Peyer's patch (tissue), 4 donors: ENCODE measurements around the gene CMTR1. TPM values are rescaled to one million over a fixed set of nuclear protein-coding genes. Genes with fewer than 3 reads are reported as not detected.
"Not testable (repeated sequence)": the region's sequence is repeated elsewhere in the genome, so short reads cannot be mapped to it uniquely, and the experiment has no call there.

Experiments
- DNase-seq, 3 donors: peaks; one replicate each; pipeline ENCODE4 v3.0.0-alpha.2; 2017 to 2019
- H3K27ac ChIP-seq, 4 donors: fragments of 200-600 bp; sonication (generic); one replicate each; pipeline ENCODE4 v1.5.1; 2016 to 2019
- H3K27me3 ChIP-seq, 2 donors: fragments of 200-600 bp; sonication (generic); one replicate each; pipeline ENCODE4 v1.5.1; 2019
- H3K36me3 ChIP-seq, 3 donors: fragments of 200-600 bp; sonication (generic); one replicate each; pipeline ENCODE4 v1.5.1; 2016 to 2019
- H3K4me1 ChIP-seq, 4 donors: fragments of 200-600 bp; sonication (generic); one replicate each; pipeline ENCODE4 v1.5.1; 2016 to 2019
- H3K4me3 ChIP-seq, 4 donors: fragments of 200-600 bp; sonication (generic); 1 replicate in 3 of 4; 2 replicates in 1 of 4; pipeline ENCODE4 v1.5.1; 2016 to 2019; ENCODE audit warnings: mild to moderate bottlenecking in 1 of 4
- H3K9me3 ChIP-seq, 4 donors: fragments of 200-600 bp; sonication (generic); one replicate each; pipeline ENCODE4 v1.5.1; 2016 to 2019; ENCODE audit warnings: mild to moderate bottlenecking in 1 of 4
- CTCF ChIP-seq, 6 experiments: fragments of 450-650 bp in 4 of 6; fragments of 200-600 bp in 2 of 6; sonication (generic) in 1 of 6; IDR thresholded peaks; one replicate each; pipeline ENCODE4 v1.5.1; 2017 to 2019; ENCODE audit warnings: antibody characterized with exemption in 6 of 6, mild to moderate bottlenecking in 3 of 6, moderate library complexity in 1 of 6
- POLR2A ChIP-seq, 2 donors: fragments of 450-650 bp; IDR thresholded peaks; one replicate each; pipeline ENCODE4 v1.5.1; 2017; ENCODE audit warnings: antibody characterized with exemption in 2 of 2, mild to moderate bottlenecking in 2 of 2, moderate library complexity in 2 of 2
- total RNA-seq, 4 donors: library from RNA; depleted of rRNA; stranded (reverse); fragments of >200 nt; gene quantifications; one replicate each; pipeline ENCODE4 v1.1.0, GENCODE V29; 2016

The CMTR1 gene
- total RNA-seq, 4 donors from 2014 or later = 19.3 to 135 (median 41.7) TPM

- Histone ChIP-seq H3K4me3 (peak within 1 kb of the TSS; percentile 67 to 70 (median 68)), H3K9me3 (no peaks in the 10 kb centered on the region), H3K27ac (peak within 1 kb of the TSS in 3 of 4 donors; percentile 20 to 75 (median 51)), H3K4me1 (peaks cover 0 to 6% (median 5%) of the 10 kb centered on the region in 4 donors), H3K36me3 (no peaks in the 10 kb centered on the region), H3K27me3 (no peaks in the 10 kb centered on the region)
- peak; percentile 91 to 97 (median 97) for DNase-seq
- peak in 1 of 2 donors; percentile 18 for TF ChIP-seq POLR2A (IDR thresholded peaks at IDR 0.05)
- TF ChIP-seq CTCF (IDR thresholded peaks at IDR 0.05) = no peak
Observed at GRCh38 chr6:37499433-37500293, 66.6 kb downstream of the CMTR1 start, which contains the start of gene CCDC167. Gene CCDC167, minus strand, starts transcription at chr6:37499893. Its CDS starts 30 bp downstream, at chr6:37499863.

GRCh38 chr6:37500294-37500608 is 67.2 kb downstream of the CMTR1 start:
- no peaks in the 10 kb centered on the region for H3K36me3 ChIP-seq
- H3K9me3 ChIP-seq = no peaks in the 10 kb centered on the region
- no peaks in the 10 kb centered on the region for H3K27me3 ChIP-seq
- peaks cover 0 to 6% (median 5%) of the 10 kb centered on the region in 4 donors for H3K4me1 ChIP-seq
- H3K27ac ChIP-seq = peak overlapping the region in 1 of 4 donors; percentile 75
- H3K4me3 ChIP-seq = peak overlapping the region in 2 of 4 donors; percentile 67 to 70
- TF ChIP-seq POLR2A (IDR thresholded peaks at IDR 0.05) (no peak), CTCF (IDR thresholded peaks at IDR 0.05) (no peak)
- no peak for DNase-seq

- H3K4me1 ChIP-seq, H3K27me3 ChIP-seq, DNase-seq, H3K4me3 ChIP-seq, H3K36me3 ChIP-seq, H3K9me3 ChIP-seq, H3K27ac ChIP-seq: not testable (repeated sequence)
Observed at GRCh38 chr6:37500904-37501303, 67.9 kb downstream of the CMTR1 start.

- Histone ChIP-seq H3K36me3 (no peaks in the 10 kb centered on the region), H3K27me3 (no peaks in the 10 kb centered on the region), H3K4me1 (peaks cover 0 to 6% (median 5%) of the 10 kb centered on the region in 4 donors), H3K27ac (peak overlapping the region; percentile 43 to 70 (median 68)), H3K4me3 (no peak overlapping the region), H3K9me3 (no peaks in the 10 kb centered on the region)
- DNase-seq = peak in 1 of 3 donors; percentile 40
- TF ChIP-seq POLR2A (IDR thresholded peaks at IDR 0.05) (no peak), CTCF (IDR thresholded peaks at IDR 0.05) (no peak)
Observed at GRCh38 chr6:37501632-37502491, 68.8 kb downstream of the CMTR1 start.

- peak overlapping the region; percentile 43 to 70 (median 68) for H3K27ac ChIP-seq
- no peak for TF ChIP-seq POLR2A (IDR thresholded peaks at IDR 0.05)
- TF ChIP-seq CTCF (IDR thresholded peaks at IDR 0.05) = no peak
Observed at GRCh38 chr6:37502703-37503291, 69.8 kb downstream of the CMTR1 start.

More at GRCh38 chr6:37502703-37503291, 69.8 kb downstream of the CMTR1 start:
- H3K4me1 ChIP-seq = peaks cover 0 to 6% (median 5%) of the 10 kb centered on the region in 4 donors
- no peak overlapping the region for H3K4me3 ChIP-seq
- no peaks in the 10 kb centered on the region for H3K36me3 ChIP-seq
- DNase-seq = peak in 1 of 3 donors; percentile 30
- no peaks in the 10 kb centered on the region for H3K9me3 ChIP-seq
- no peaks in the 10 kb centered on the region for H3K27me3 ChIP-seq
